Activated effector memory CD4-positive, alpha-beta T cell treated with anti-CD3 and anti-CD28 coated beads, Interleukin-2, amount 50 U/mL, for 16 hours (primary cell): ENCODE measurements around the gene IFNA6.

Experiments used
- DNase-seq: peaks from one replicate; pipeline ENCODE4 v3.0.0-alpha.2; 2020

IFNA6 gene

GRCh38 chr9:21326526-21327139, 24.1 kb downstream of the IFNA6 start:
- DNase-seq, result no peak

GRCh38 chr9:21324047-21324446, 26.6 kb downstream of the IFNA6 start:
- no peak for DNase-seq

GRCh38 chr9:21322911-21323461, 27.7 kb downstream of the IFNA6 start:
- no peak for DNase-seq

- no peak for DNase-seq
These were observed 30.2 kb downstream of the IFNA6 start for GRCh38 chr9:21320465-21320864.

GRCh38 chr9:21317956-21318923, 32.4 kb downstream of the IFNA6 start:
- no peak for DNase-seq

GRCh38 chr9:21316860-21317259, 33.8 kb downstream of the IFNA6 start:
- no peak for DNase-seq

- no peak for DNase-seq
These were observed 34.5 kb downstream of the IFNA6 start for GRCh38 chr9:21316032-21316842.

- no peak for DNase-seq
These were observed 36.5 kb downstream of the IFNA6 start for GRCh38 chr9:21314152-21314551.

GRCh38 chr9:21311889-21312288, 38.8 kb downstream of the IFNA6 start:
- no peak for DNase-seq

GRCh38 chr9:21305213-21305612, 45.5 kb downstream of the IFNA6 start, which contains the start of gene IFNA5:
Gene IFNA5 (minus strand): TSS chr9:21305313. CDS start chr9:21305256, 57 bp downstream.
- DNase-seq, result no peak
